Measurements from ENCODE around the gene ACTL7A.

The ACTL7A gene

GRCh38 chr9:108850293-108850897 is 11.7 kb upstream of the ACTL7A start:
- no peak for DNase-seq

DNA sequence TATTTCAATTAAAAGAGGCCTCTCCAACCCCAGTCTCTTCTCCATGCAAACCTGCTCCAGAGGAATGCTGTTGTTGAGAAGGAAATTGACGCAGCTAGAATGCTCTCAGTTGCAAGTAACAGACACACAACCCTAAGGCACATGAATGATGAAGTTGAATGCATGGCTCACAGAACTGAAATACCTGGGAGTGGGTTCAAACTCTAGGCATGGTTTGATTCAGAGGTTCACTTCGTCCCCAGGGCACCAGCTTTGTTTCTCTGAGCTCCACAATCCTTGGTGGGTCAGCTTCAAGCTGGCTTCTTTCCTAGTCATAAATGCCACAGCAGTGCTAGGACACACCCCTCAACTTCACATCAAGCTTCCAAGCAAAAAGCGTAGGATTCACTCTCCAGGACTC is 10.9 kb upstream of the ACTL7A start:
- DNase-seq: no peak

DNA sequence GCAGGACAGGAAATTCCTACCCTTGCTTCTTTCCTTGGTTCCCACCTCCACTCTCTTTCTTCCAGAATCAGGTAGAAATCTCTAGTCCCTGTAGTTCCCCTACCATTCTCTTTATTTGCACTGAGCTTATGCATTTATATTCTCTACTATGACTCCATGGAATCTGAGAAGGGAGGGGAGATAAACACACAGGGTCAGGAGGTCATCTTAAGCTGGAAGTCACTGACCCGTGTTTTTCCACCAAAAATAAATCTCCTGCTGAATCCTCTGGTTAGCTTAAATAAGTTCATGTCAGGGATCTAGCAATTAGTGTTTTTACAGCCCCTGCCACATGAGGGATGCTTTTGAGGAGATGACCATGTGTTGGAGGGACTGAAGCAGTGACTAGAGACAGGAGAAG is 10.0 kb upstream of the ACTL7A start:
- DNase-seq: no peak

DNA sequence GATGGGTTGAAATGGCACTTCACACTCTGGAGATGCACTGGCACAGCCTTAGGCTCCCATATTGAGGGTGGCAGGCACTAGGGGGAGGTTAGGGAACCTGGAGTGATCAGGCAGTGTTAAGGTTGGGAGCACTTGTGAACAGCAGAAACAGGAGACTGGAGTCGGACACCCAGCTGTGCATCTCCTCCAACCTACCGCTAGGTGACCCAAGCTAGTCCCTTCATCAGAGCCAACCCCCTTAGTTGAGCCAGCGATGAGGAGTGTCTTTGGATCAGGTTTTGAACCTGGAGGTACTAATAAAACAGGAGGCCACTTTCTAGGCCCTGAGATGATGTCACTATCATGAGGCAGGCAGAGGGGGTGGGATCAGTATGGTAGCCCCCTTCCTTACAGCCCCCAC is 8.0 kb upstream of the ACTL7A start:
- DNase-seq: no peak

GRCh38 chr9:108854641-108855528 is 7.2 kb upstream of the ACTL7A start:
- DNase-seq: no peak

DNA sequence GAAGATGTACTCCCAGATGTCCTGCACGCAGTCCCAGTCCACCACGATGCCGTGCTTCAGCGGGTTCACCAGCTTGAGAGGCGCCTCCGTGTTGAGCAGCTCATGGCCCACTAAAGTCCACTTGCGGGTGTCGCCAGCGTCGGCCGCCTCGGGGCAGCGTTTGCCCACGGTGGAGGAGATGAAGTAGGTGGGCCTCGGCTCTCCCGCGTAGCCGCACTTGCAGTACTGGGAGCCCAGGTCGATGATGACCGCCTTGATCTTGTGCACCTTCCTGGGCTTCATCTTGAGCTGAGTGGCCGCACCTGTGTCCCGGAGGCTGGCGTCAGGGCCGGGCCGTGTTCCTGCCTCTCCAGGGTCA is 6.6 kb upstream of the ACTL7A start:
- no peak for DNase-seq

DNA sequence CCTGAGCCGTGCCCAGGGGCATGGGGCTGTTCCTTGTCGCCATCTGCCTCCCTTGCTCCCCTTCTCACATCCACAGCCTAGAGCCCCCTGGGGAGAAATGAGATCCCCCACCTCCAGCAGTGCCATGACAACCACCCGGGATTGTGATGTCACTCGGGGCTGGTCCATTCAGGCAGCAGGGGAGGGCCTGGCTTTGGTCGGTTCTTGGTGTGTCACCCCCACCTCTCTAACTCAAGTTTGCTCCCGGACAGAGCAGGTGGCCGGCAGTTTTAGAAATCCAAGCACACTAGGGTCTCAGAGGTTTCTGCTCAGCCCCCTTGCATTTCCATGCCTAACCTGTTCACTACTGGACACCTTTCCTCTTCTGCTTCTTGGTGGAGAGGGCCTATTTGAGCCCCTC is 6.2 kb upstream of the ACTL7A start, which contains the start of gene ACTL7B:
Gene ACTL7B (minus strand): TSS at position 99 of the 400 bp plus-strand sequence. CDS start 56 bp downstream, at position 43.
- DNase-seq: no peak

DNA sequence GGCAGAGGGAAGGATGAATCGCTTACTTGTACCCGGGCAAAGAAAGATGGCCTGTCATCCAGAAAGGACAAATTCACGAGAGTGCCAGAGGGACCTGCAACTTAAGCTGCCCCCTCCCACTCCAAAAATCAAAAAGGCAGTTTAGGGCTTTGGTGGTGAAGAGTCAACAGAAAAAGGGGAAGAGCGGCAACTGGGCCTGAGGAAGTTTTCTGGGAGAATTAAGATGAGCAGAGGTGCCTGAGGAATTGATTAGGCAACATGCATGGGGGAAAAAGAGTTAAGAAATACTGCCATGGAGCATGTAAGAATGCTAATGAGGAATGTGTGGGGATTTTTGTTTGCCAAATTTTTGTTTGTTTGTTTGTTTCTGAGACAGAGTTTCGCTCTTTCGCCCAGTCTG is 4.5 kb upstream of the ACTL7A start:
- no peak for DNase-seq

GRCh38 chr9:108859459-108860114 is 2.5 kb upstream of the ACTL7A start:
- DNase-seq: no peak

- DNase-seq: no peak
Measured at GRCh38 chr9:108860354-108860753, 1.7 kb upstream of the ACTL7A start.

- DNase-seq: no peak
Measured at GRCh38 chr9:108860764-108861163, 1.3 kb upstream of the ACTL7A start.

DNA sequence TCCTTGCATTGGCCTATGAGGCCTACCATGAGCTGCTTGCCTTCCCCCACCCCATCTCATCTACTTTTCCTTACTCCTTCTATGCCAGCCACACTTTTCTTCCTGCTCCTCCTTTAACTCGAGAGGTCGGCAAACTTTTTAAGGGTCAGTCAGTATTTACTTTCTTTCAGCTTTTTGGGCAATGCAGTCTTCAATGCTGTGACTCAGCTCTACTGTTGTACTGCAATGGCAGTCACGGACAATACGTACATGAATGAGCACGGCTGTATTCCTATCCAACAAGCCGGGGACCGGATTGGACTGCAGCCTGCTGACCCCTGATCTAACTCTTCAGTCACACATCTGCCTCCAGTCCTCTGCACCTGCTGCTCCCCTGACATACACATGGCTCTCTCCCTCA is 602 bp upstream of the ACTL7A start:
- DNase-seq: no peak

DNA sequence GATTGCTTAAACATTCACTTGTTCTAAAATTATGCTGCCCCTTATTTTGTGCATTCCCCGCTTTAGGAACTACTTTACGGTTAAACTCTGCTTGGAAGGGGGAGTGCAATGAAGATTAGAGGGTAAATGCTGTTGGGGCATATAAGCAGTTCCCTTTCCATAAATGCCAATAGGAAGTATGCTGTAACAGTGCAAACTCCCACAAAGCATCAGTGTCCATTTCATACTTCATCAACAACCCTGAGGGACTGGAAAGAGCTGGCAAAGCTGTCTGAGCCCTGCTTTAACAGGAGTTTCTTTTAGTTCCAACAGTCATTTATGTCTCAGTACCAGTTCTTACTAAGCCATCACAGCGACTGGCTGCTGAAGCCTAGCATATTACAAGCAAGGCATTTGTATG is 1.8 kb downstream of the ACTL7A start:
- DNase-seq: no peak

GRCh38 chr9:108864446-108864845 is 2.4 kb downstream of the ACTL7A start:
- no peak for DNase-seq

GRCh38 chr9:108865037-108865436 is 3.0 kb downstream of the ACTL7A start:
- no peak for DNase-seq

DNA sequence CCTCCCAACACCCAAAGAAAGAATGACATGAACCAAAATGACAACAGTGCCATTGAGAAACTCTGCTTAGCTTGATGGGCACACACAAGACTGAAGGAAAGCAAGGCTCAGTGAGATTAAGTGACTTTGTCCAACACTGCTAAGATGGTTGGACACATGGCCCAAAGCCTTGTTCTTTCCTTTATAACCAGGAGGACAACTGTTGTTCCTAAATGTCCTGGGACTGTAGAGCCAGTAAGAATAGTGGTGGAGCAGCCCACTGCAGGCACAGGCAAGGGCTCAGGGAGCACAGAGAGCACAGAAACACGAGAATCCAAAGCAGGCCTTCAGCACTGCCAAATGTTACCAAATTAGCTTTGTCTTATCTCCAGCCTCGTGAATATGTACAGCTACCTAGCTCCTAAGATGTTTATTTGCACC is 3.9 kb downstream of the ACTL7A start:
- DNase-seq: no peak

- DNase-seq: no peak
Measured at GRCh38 chr9:108867116-108867515, 5.0 kb downstream of the ACTL7A start.

GRCh38 chr9:108867829-108868228 is 5.8 kb downstream of the ACTL7A start:
- no peak for DNase-seq

- DNase-seq: no peak
Measured at GRCh38 chr9:108869092-108869725, 7.1 kb downstream of the ACTL7A start.

DNA sequence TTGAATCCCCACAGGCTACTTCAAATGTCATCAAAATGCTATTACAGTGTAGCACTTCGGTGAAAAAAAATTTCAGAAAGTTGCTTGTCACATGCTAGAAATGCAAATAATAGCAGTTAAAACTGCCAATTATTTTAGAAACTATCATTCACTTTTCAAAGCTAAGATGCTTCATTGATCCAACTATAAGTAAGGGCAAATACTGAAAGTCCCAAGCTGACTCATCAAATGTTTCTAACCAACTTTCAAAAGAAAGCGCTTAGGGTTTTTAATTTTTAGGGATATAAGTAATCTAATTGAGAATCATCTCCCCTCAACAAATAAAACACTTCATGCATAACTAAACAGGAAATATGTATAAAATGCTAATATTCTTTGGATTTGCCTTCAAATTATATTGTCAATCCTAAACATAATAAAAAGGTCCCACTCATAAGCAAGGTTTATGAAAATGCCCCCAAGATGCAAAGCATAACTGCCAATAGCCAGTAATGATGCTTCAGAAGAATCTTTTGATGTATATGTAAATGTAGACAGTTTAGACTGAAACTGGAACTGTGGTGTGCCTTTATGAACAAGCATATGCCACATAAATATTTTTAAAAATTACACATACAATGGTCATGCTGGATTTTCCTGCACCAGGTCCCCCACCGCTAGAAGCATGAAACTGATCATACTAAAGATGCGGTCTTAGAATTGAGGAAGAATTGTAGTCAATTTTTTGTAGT is 12.2 kb downstream of the ACTL7A start:
- no peak for DNase-seq

DNA sequence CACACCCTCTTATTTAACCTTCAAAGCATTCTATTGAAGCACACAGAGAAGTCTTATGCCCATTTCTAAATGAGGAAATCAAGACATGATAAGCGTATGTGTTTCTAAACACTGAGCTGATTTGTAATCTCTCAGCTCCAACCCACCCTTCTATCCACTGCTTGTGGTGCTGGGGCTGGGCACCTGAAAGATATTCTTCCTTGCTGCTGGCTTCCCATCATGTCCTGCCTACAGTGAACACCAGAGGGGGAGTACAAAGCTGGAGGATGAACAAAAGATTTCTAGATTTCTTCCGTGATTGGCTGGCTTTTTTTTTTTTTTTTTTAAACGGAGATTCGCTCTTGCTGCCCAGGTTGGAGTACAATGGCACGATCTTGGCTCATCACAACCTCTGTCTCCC is 14.4 kb downstream of the ACTL7A start:
- no peak for DNase-seq

- no peak for DNase-seq
Measured at GRCh38 chr9:108877524-108877923, 15.5 kb downstream of the ACTL7A start.
